ENCODE results near the gene TPRA1. TPM values are rescaled to one million over a fixed set of nuclear protein-coding genes. Genes with fewer than 3 reads are reported as not detected.

The TPRA1 gene
- polyA plus RNA-seq, 2 of the 4 experiments (the other 2 are of a cell fraction): 13.5 to 19.5 TPM

DNA sequence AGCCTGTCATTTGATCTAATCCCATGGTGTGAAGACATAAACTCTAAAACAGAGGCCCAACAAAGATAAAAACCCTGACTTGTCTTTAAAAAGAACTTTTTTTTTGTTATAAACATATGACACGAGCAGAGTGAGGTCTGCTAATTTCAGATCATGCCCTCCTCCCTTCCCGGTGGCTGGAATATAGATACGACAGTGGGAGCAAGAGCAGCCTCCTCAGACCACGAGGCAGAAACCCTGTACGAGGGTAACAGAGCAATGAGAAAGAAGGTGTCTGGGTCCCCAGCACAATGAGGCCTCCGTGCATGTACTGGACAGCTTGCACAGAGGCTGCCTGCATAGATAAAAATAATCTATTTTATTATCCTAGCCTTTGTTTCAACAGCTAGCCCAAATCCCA is 5.8 kb downstream of the TPRA1 start (continued):
- no peak for TF ChIP-seq PHF8 (IDR thresholded peaks at IDR 0.05; ENCODE audit: borderline replicate concordance, low read depth)

DNA sequence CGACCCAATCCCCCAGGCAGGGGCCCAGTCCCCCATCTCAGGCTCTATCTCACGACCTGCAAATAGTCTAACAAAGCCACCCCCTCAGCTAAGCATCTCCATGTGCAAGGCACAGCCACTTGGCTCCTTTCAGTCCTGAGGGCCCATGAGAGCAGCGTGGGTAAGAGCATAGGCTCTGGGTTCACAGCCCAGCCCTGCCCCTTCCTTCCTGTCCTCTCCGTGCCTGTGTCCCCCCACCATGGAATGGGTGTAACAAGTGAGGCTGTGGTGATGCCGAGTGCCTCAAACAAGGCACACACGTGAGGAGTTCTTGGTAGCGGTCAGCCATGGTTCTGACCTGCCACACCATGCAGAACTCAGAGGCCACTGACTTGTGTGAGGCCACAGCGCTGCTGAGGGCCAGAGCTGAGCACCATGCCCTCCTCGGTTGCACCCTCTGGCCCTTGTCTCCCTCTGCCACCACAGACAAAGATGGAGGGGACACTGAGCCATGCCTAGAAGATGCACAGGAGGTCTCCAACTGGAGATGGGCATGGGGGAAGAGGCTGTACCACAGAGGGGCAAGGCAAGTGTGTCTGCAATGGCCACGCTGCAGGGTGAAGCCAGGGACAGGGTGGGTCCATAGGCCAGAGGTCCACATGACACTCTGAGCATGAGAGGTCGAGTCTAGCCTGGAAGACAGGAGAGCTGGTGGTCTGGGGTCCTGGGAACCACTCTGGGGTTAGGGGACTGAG is 10.0 kb downstream of the TPRA1 start:
- H3K4me3 ChIP-seq: no peak overlapping the region
- WGBS (ENCODE audit: missing lambda C conversion rate): 81% methylated on average over 9 of the region's 11 CpGs
- H3K9me3 ChIP-seq: no peaks in the 10 kb centered on the region
- no peak for FAIRE-seq
- TF ChIP-seq SMC3 (IDR thresholded peaks at IDR 0.05) (no peak), ZFP36 (IDR thresholded peaks at IDR 0.05; ENCODE audit: borderline replicate concordance, partially characterized antibody) (no peak), PHF8 (IDR thresholded peaks at IDR 0.05; ENCODE audit: borderline replicate concordance, low read depth) (no peak), HEYL (CRISPR knock-in tag; IDR thresholded peaks at IDR 0.05) (no peak), HDAC2 (IDR thresholded peaks at IDR 0.05) (no peak), POLR2AphosphoS2 (conservative IDR thresholded peaks at IDR 0.05; ENCODE audit: low read length) (no peak), HOXB13 (CRISPR knock-in tag; IDR thresholded peaks at IDR 0.05; ENCODE audit: low read depth) (no peak), EHMT2 (IDR thresholded peaks at IDR 0.05; ENCODE audit: low read depth) (no peak), KDM1A (IDR thresholded peaks at IDR 0.05; ENCODE audit: low read depth) (no peak), CEBPB (IDR thresholded peaks at IDR 0.05) (no peak), ZC3H11A (IDR thresholded peaks at IDR 0.05) (no peak), CHD4 (IDR thresholded peaks at IDR 0.05; ENCODE audit: borderline replicate concordance) (no peak), MAFK (IDR thresholded peaks at IDR 0.05; ENCODE audit: partially characterized antibody) (no peak), NR3C1 (IDR thresholded peaks at IDR 0.05) (no peak)
- TF ChIP-seq, protein P1, sequence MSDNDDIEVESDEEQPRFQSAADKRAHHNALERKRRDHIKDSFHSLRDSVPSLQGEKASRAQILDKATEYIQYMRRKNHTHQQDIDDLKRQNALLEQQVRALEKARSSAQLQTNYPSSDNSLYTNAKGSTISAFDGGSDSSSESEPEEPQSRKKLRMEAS (IDR thresholded peaks at IDR 0.05): no peak
- TF ChIP-seq, protein P2, sequence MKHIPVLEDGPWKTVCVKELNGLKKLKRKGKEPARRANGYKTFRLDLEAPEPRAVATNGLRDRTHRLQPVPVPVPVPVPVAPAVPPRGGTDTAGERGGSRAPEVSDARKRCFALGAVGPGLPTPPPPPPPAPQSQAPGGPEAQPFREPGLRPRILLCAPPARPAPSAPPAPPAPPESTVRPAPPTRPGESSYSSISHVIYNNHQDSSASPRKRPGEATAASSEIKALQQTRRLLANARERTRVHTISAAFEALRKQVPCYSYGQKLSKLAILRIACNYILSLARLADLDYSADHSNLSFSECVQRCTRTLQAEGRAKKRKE (CRISPR knock-in tag; IDR thresholded peaks at IDR 0.05; ENCODE audit: low read depth): no peak
- TF ChIP-seq, protein P3, sequence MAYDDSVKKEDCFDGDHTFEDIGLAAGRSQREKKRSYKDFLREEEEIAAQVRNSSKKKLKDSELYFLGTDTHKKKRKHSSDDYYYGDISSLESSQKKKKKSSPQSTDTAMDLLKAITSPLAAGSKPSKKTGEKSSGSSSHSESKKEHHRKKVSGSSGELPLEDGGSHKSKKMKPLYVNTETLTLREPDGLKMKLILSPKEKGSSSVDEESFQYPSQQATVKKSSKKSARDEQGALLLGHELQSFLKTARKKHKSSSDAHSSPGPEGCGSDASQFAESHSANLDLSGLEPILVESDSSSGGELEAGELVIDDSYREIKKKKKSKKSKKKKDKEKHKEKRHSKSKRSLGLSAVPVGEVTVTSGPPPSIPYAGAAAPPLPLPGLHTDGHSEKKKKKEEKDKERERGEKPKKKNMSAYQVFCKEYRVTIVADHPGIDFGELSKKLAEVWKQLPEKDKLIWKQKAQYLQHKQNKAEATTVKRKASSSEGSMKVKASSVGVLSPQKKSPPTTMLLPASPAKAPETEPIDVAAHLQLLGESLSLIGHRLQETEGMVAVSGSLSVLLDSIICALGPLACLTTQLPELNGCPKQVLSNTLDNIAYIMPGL (CRISPR knock-in tag; IDR thresholded peaks at IDR 0.05; ENCODE audit: borderline replicate concordance): no peak
- TF ChIP-seq, protein P4, sequence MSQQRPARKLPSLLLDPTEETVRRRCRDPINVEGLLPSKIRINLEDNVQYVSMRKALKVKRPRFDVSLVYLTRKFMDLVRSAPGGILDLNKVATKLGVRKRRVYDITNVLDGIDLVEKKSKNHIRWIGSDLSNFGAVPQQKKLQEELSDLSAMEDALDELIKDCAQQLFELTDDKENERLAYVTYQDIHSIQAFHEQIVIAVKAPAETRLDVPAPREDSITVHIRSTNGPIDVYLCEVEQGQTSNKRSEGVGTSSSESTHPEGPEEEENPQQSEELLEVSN (IDR thresholded peaks at IDR 0.05; ENCODE audit: borderline replicate concordance, low read depth): no peak
- TF ChIP-seq, protein P5, sequence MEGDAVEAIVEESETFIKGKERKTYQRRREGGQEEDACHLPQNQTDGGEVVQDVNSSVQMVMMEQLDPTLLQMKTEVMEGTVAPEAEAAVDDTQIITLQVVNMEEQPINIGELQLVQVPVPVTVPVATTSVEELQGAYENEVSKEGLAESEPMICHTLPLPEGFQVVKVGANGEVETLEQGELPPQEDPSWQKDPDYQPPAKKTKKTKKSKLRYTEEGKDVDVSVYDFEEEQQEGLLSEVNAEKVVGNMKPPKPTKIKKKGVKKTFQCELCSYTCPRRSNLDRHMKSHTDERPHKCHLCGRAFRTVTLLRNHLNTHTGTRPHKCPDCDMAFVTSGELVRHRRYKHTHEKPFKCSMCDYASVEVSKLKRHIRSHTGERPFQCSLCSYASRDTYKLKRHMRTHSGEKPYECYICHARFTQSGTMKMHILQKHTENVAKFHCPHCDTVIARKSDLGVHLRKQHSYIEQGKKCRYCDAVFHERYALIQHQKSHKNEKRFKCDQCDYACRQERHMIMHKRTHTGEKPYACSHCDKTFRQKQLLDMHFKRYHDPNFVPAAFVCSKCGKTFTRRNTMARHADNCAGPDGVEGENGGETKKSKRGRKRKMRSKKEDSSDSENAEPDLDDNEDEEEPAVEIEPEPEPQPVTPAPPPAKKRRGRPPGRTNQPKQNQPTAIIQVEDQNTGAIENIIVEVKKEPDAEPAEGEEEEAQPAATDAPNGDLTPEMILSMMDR (IDR thresholded peaks at IDR 0.05): no peak
- no peak for DNase-seq (ENCODE audit: low read depth in 1 of 2, low spot score in 1 of 2)
- ATAC-seq: no peak
- H3K4me2 ChIP-seq: no peak overlapping the region
- no peak overlapping the region for H3K27ac ChIP-seq
- ChIA-PET POLR2A (no interaction called here), CTCF (no interaction called here)
- H3K4me1 ChIP-seq: peaks cover under 1% of the 10 kb centered on the region

DNA sequence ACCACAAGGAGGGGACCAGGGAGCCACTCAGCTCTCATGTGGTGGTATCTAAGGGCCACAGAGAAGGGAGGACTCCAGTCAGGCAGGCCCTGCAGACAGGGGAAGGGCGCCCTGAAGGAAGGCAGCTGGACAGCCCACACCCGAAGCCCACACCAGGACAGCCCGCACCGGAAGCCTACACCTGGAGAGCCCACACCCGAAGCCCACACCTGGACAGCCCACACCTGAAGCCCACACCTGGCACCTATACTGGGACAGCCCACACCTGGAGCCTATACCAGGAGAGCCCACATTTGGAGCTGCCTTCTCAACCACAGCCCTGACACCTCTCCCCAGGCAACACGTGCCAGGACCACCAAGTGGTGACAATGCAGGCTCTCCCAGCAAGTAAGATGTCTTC is 11.7 kb downstream of the TPRA1 start:
- no peak for FAIRE-seq
- DNase-seq (ENCODE audit: low read depth in 1 of 2, low spot score in 1 of 2): no peak
- Histone ChIP-seq H3K27ac (no peak overlapping the region), H3K4me3 (no peak overlapping the region), H3K9me3 (no peaks in the 10 kb centered on the region), H3K4me2 (no peak overlapping the region), H3K4me1 (peaks cover 5% of the 10 kb centered on the region)
- ATAC-seq: no peak
- ChIA-PET POLR2A (no interaction called here), CTCF (interaction anchor here (1.0 kb wide), 2 partner anchors 30 to 392 kb away, joined by 3 read pairs; no protein-coding TSS in a partner anchor)
- TF ChIP-seq EHF (CRISPR knock-in tag; IDR thresholded peaks at IDR 0.05): no peak
- TF ChIP-seq KDM5A (IDR thresholded peaks at IDR 0.05): no peak
- no peak for TF ChIP-seq NFE2L2 (conservative IDR thresholded peaks at IDR 0.05; ENCODE audit: low read length)
- TF ChIP-seq HOXB13 (CRISPR knock-in tag; IDR thresholded peaks at IDR 0.05; ENCODE audit: low read depth): no peak
- no peak for TF ChIP-seq POLR2AphosphoS2 (conservative IDR thresholded peaks at IDR 0.05; ENCODE audit: low read length)
- no peak for TF ChIP-seq ESRRA (IDR thresholded peaks at IDR 0.05; ENCODE audit: borderline replicate concordance, low read length)
- no peak for TF ChIP-seq JUNB (IDR thresholded peaks at IDR 0.05)
- no peak for TF ChIP-seq ZC3H11A (IDR thresholded peaks at IDR 0.05)
- TF ChIP-seq HOXA7 (CRISPR knock-in tag; IDR thresholded peaks at IDR 0.05): no peak
- no peak for TF ChIP-seq SREBF2 (IDR thresholded peaks at IDR 0.05)
- no peak for TF ChIP-seq EP300 (IDR thresholded peaks at IDR 0.05)
- TF ChIP-seq, protein P3 (CRISPR knock-in tag; IDR thresholded peaks at IDR 0.05; ENCODE audit: borderline replicate concordance): no peak
- no peak for TF ChIP-seq RFX5 (IDR thresholded peaks at IDR 0.05)
- WGBS (ENCODE audit: missing lambda C conversion rate): no CpG with 5 or more reads among the region's 6 CpGs

Measured in A549 (cell line).